Left ventricle myocardium inferior (tissue), 1 donor: ENCODE data around the gene CAMK1D. TPM values are rescaled to one million over a fixed set of nuclear protein-coding genes. Genes with fewer than 3 reads are reported as not detected.
"Not testable (repeated sequence)": the region's sequence is repeated elsewhere in the genome, so short reads cannot be mapped to it uniquely, and the experiment has no call there.

Experiments used
- DNase-seq: peaks from one replicate; pipeline ENCODE4 v3.0.0-alpha.2; 2020
- H3K27ac ChIP-seq: fragments of 200-600 bp; replicated peaks from 2 replicates; pipeline ENCODE4 v1.8.0; 2021
- H3K27me3 ChIP-seq: fragments of 200-600 bp; 2 replicates; pipeline ENCODE4 v1.8.0; 2021; ENCODE audit warnings: low read depth
- H3K36me3 ChIP-seq: fragments of 200-600 bp; 2 replicates; pipeline ENCODE4 v1.8.0; 2021
- H3K4me1 ChIP-seq: fragments of 200-600 bp; 2 replicates; pipeline ENCODE4 v1.8.0; 2021
- H3K4me3 ChIP-seq: fragments of 200-600 bp; 2 replicates; pipeline ENCODE4 v1.8.0; 2021; ENCODE audit warnings: mild to moderate bottlenecking, moderate library complexity
- H3K9me3 ChIP-seq: fragments of 200-600 bp; replicated peaks from 2 replicates; pipeline ENCODE4 v1.8.0; 2021
- intact Hi-C: fragments of 100-400 bp; cut with micrococcal nuclease; formaldehyde crosslinking; loops from one replicate; pipeline ENCODE4 v1.11.0; 2022
- total RNA-seq: library from RNA; stranded (reverse); fragmentation: NEBNext Ultra II Directional; extraction: Animal tissue kit (Norgen Biotek cat#: 25700); gene quantifications from one replicate; pipeline ENCODE4 v1.2.1, GENCODE V29; 2021
- TF ChIP-seq, protein P1 (sequence below): fragments of 200-600 bp; IDR thresholded peaks from 2 replicates; pipeline ENCODE4 v1.8.0; 2021; ENCODE audit warnings: antibody characterized with exemption, mild to moderate bottlenecking, borderline replicate concordance
- donor health status: DM: no; HTN: yes; CAD: no; lungs with severe emphysema.

Gene CAMK1D
- total RNA-seq, 1 donor from 2014 or later, result 2.5 TPM

DNA sequence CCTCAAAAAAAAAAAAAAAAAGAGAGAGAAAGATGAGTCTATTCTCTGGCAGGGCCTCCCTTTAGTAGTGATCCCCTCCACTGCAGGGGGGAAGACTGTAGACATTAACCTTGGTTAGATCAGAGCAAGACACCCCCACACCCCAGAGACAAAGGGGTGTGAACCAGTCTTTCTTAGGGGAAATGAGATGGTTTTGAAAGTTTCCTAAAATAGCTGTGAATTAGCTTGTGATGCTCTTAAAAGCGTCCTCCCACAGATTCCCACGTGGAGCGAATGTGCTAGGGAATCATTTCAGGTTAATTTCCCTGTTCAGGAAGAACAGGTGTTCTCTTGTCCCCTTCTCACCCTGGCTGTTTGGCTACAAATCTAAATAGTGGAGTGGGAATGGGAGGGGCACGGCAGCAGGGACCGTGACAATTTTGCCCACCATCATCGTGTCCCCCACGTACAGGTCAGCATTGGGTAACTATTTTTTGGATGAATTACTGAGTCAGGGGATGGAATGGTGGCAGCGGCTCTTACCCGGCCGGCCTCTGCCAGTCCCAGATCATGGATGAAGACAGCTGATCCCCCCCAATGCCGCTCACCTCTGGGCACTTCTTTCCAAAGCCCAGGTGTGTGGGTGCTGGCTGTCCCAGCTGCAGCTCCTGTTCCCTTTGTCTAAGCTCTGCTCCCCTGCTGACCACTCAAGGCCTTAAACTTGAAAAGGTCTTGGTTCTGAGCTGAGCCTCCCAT lies 499.3 kb downstream of the CAMK1D start:
- intact Hi-C loops, result no loop called here
- peaks cover 41% of the 10 kb centered on the region for H3K27me3 ChIP-seq

GRCh38 chr10:12849319-12850181 lies 500.2 kb downstream of the CAMK1D start:
- Histone ChIP-seq H3K4me1 (peaks cover 27% of the 10 kb centered on the region), H3K36me3 (no peaks in the 10 kb centered on the region), H3K27me3 (peaks cover 44% of the 10 kb centered on the region), H3K27ac (no peak overlapping the region), H3K9me3 (no peaks in the 10 kb centered on the region), H3K4me3 (no peak overlapping the region)
- DNase-seq, result no peak
- intact Hi-C loops, result no loop called here
- TF ChIP-seq, protein P1, sequence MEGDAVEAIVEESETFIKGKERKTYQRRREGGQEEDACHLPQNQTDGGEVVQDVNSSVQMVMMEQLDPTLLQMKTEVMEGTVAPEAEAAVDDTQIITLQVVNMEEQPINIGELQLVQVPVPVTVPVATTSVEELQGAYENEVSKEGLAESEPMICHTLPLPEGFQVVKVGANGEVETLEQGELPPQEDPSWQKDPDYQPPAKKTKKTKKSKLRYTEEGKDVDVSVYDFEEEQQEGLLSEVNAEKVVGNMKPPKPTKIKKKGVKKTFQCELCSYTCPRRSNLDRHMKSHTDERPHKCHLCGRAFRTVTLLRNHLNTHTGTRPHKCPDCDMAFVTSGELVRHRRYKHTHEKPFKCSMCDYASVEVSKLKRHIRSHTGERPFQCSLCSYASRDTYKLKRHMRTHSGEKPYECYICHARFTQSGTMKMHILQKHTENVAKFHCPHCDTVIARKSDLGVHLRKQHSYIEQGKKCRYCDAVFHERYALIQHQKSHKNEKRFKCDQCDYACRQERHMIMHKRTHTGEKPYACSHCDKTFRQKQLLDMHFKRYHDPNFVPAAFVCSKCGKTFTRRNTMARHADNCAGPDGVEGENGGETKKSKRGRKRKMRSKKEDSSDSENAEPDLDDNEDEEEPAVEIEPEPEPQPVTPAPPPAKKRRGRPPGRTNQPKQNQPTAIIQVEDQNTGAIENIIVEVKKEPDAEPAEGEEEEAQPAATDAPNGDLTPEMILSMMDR, result no peak

More for the DNA sequence above, 499.3 kb downstream of the CAMK1D start:
- TF ChIP-seq, protein P1, result no peak
- no peak for DNase-seq
- peaks cover 30% of the 10 kb centered on the region for H3K4me1 ChIP-seq
- H3K9me3 ChIP-seq, result no peaks in the 10 kb centered on the region
- H3K36me3 ChIP-seq, result no peaks in the 10 kb centered on the region
- no peak overlapping the region for H3K27ac ChIP-seq
- no peak overlapping the region for H3K4me3 ChIP-seq

DNA sequence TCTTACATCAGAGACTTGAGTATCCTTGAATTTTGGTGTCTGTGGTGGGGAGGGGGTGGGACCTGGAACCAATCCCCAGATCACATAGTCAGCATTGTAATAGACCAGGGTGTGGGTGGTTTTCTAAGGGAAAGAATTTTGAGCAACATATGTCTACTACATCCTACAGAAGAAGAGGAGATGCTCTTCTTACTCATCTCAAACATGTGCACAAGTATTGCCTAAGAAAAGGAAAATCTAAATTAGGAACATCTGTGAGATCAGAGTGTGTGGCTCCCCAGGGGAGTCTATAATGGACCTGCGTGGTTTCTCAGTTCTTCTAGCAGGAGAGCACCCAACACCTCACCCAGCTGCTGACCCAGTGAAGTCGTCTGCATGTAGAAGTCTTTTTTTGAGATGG lies 503.3 kb downstream of the CAMK1D start:
- H3K4me1 ChIP-seq, result peaks cover 13% of the 10 kb centered on the region
- H3K4me3 ChIP-seq, result no peak overlapping the region
- H3K27ac ChIP-seq, result no peak overlapping the region
- peaks cover 45% of the 10 kb centered on the region for H3K27me3 ChIP-seq
- TF ChIP-seq, protein P1, result no peak
- intact Hi-C loops, result no loop called here
- H3K9me3 ChIP-seq, result peaks cover 11% of the 10 kb centered on the region
- no peaks in the 10 kb centered on the region for H3K36me3 ChIP-seq
- DNase-seq, result no peak

GRCh38 chr10:12854988-12855387 lies 505.6 kb downstream of the CAMK1D start:
- Histone ChIP-seq H3K4me3 (no peak overlapping the region), H3K4me1 (peaks cover under 1% of the 10 kb centered on the region), H3K27me3 (peaks cover 29% of the 10 kb centered on the region), H3K9me3 (peaks cover 13% of the 10 kb centered on the region), H3K36me3 (no peaks in the 10 kb centered on the region), H3K27ac (no peak overlapping the region)
- TF ChIP-seq, protein P1, result no peak
- intact Hi-C loops, result no loop called here
- DNase-seq, result no peak

- H3K27me3 ChIP-seq, result no peaks in the 10 kb centered on the region
- H3K36me3 ChIP-seq, result no peaks in the 10 kb centered on the region
- no peak overlapping the region for H3K4me3 ChIP-seq
- TF ChIP-seq, protein P1, result no peak
- H3K4me1 ChIP-seq, result no peaks in the 10 kb centered on the region
- DNase-seq, result no peak
- intact Hi-C loops, result no loop called here
- H3K27ac ChIP-seq, result no peak overlapping the region
- peaks cover 21% of the 10 kb centered on the region for H3K9me3 ChIP-seq
These were observed 513.1 kb downstream of the CAMK1D start for GRCh38 chr10:12862459-12862858.

DNA sequence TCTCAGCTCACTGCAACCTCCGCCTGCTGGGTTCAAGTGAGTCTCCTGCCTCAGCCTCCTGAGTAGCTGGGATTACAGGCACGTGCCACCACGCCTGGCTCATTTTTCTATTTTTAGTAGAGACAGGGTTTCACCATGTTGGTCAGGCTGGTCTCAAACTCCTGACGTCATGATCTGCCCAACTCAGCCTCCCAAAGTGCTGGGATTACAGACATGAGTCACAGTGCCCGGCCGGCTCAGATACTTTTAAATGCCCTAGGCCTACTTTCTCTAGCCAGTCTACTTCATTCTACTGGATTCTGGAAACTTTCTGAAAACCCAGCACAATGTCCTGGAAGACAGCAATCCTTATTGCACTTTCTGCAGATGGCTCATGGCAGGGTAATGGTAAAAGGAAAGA lies 516.2 kb downstream of the CAMK1D start:
- DNase-seq, H3K36me3 ChIP-seq, H3K4me3 ChIP-seq, intact Hi-C loops, H3K27me3 ChIP-seq, H3K4me1 ChIP-seq, H3K27ac ChIP-seq: not testable (repeated sequence)
- peaks cover 17% of the 10 kb centered on the region for H3K9me3 ChIP-seq
